HepG2 (cell line): ENCODE data around the gene SLC4A5. TPM values are rescaled to one million over a fixed set of nuclear protein-coding genes. Genes with fewer than 3 reads are reported as not detected.

Source experiments
- KDM6A ChIP-seq: IDR thresholded peaks from 2 replicates; pipeline ENCODE4 v1.6.1; 2016; ENCODE audit warnings: low read depth
- KLF9 ChIP-seq: IDR thresholded peaks from 2 replicates; pipeline ENCODE4 v1.6.1; 2016; ENCODE audit warnings: low read depth
- MYNN ChIP-seq: sonication (generic); formaldehyde crosslinking; IDR thresholded peaks from 2 replicates; pipeline ENCODE4 v1.4.0; 2020; ENCODE audit warnings: mild to moderate bottlenecking, low read depth, missing genetic modification reagents
- NAIF1 ChIP-seq: sonication (generic); formaldehyde crosslinking; IDR thresholded peaks from 2 replicates; pipeline ENCODE4 v1.5.0; 2020; ENCODE audit warnings: mild to moderate bottlenecking, missing genetic modification reagents, borderline replicate concordance
- NFYC ChIP-seq: IDR thresholded peaks from 2 replicates; pipeline ENCODE4 v1.6.1; 2016; ENCODE audit warnings: missing genetic modification reagents, missing compliant biosample characterization
- RFX1 ChIP-seq: fragments of 450-650 bp; IDR thresholded peaks from 2 replicates; pipeline ENCODE4 v1.6.1; 2017
- TBX3 ChIP-seq: fragments of 450-650 bp; IDR thresholded peaks from 2 replicates; pipeline ENCODE4 v1.6.1; 2017; ENCODE audit warnings: antibody characterized with exemption, mild to moderate bottlenecking, inconsistent platforms, borderline replicate concordance
- U2AF2 ChIP-seq: fragments of 200-400 bp; formaldehyde crosslinking; IDR thresholded peaks from 2 replicates; pipeline ENCODE4 v1.6.1; 2017; ENCODE audit warnings: low read depth, mild to moderate bottlenecking, low read length
- ZNF124 ChIP-seq: sonication (generic); formaldehyde crosslinking; IDR thresholded peaks from 2 replicates; pipeline ENCODE4 v1.4.0; 2020; ENCODE audit warnings: missing genetic modification reagents
- ZNF138 ChIP-seq: sonication (generic); formaldehyde crosslinking; IDR thresholded peaks from 2 replicates; pipeline ENCODE4 v1.5.0; 2020; ENCODE audit warnings: mild to moderate bottlenecking, low read depth, missing genetic modification reagents
- ZNF234 ChIP-seq: sonication (generic); formaldehyde crosslinking; conservative IDR thresholded peaks from 2 replicates; pipeline ENCODE4 v1.5.1; 2020; ENCODE audit warnings: mild to moderate bottlenecking, missing genetic modification reagents
- ZNF274 ChIP-seq: sonication (generic); formaldehyde crosslinking; IDR thresholded peaks from 2 replicates; pipeline ENCODE4 v1.5.1; 2020; ENCODE audit warnings: mild to moderate bottlenecking, missing genetic modification reagents
- ZNF335 ChIP-seq: sonication (generic); formaldehyde crosslinking; IDR thresholded peaks from 2 replicates; pipeline ENCODE4 v1.4.0; 2020; ENCODE audit warnings: missing genetic modification reagents
- ZNF367 ChIP-seq: sonication (generic); formaldehyde crosslinking; IDR thresholded peaks from 2 replicates; pipeline ENCODE4 v1.4.0; 2020; ENCODE audit warnings: missing genetic modification reagents, borderline replicate concordance
- ZNF431 ChIP-seq: sonication (generic); formaldehyde crosslinking; IDR thresholded peaks from 2 replicates; pipeline ENCODE4 v1.9.0; 2022; ENCODE audit warnings: missing genetic modification reagents, low read depth, mild to moderate bottlenecking, borderline replicate concordance
- ZNF496 ChIP-seq: sonication (generic); formaldehyde crosslinking; IDR thresholded peaks from 2 replicates; pipeline ENCODE4 v1.8.1; 2023; ENCODE audit warnings: mild to moderate bottlenecking, moderate library complexity, missing genetic modification reagents; ENCODE audit not compliant: insufficient replicate concordance
- ZNF713 ChIP-seq: sonication (generic); formaldehyde crosslinking; IDR thresholded peaks from 2 replicates; pipeline ENCODE4 v1.4.0; 2020; ENCODE audit warnings: mild to moderate bottlenecking, missing genetic modification reagents
- ZNF773 ChIP-seq: sonication (generic); formaldehyde crosslinking; IDR thresholded peaks from 2 replicates; pipeline ENCODE4 v1.4.0; 2020; ENCODE audit warnings: missing genetic modification reagents, borderline replicate concordance
- polyA plus RNA-seq, 8 experiments: library from polyadenylated mRNA; depleted of rRNA in 3 of 8; stranded (reverse) in 7 of 8; unstranded in 1 of 8; fragments of >200 nt; fragmentation: Illumina TruSeq in 4 of 8; extraction: Trizol in 4 of 8; gene quantifications; 2 replicates each; pipeline versions ENCODE4 v1.2.1 to v1.2.3, GENCODE V29; 2011 to 2016; ENCODE audit warnings: low read depth in 4 of 8, missing spikeins in 1 of 8, mixed read lengths in 1 of 8; ENCODE audit not compliant: insufficient read depth in 1 of 8
- total RNA-seq, 5 experiments: library from RNA; depleted of rRNA; stranded (reverse); fragments of >200 nt; fragmentation: Illumina TruSeq; extraction: Trizol; gene quantifications; 2 replicates each; pipeline ENCODE4 v1.2.3, GENCODE V29; 2016; ENCODE audit warnings: low read depth in 1 of 5
- TF ChIP-seq, protein P1 (sequence below): sonication (generic); formaldehyde crosslinking; IDR thresholded peaks from 2 replicates; pipeline ENCODE4 v1.4.0; 2020; ENCODE audit warnings: missing genetic modification reagents, low read depth, mild to moderate bottlenecking, borderline replicate concordance
- TF ChIP-seq, protein P2 (sequence below): sonication (generic); formaldehyde crosslinking; IDR thresholded peaks from 2 replicates; pipeline ENCODE4 v1.4.0; 2020; ENCODE audit warnings: mild to moderate bottlenecking, missing genetic modification reagents
- TF ChIP-seq, protein P3 (sequence below): sonication (generic); formaldehyde crosslinking; conservative IDR thresholded peaks from 2 replicates; pipeline ENCODE4 v1.4.0; 2020; ENCODE audit warnings: missing genetic modification reagents
- TF ChIP-seq, protein P4 (sequence below): sonication (generic); formaldehyde crosslinking; IDR thresholded peaks from 2 replicates; pipeline ENCODE4; 2020; ENCODE audit warnings: missing genetic modification reagents, mild to moderate bottlenecking, borderline replicate concordance

SLC4A5 gene
- total and polyA plus RNA-seq, 2 of the 13 experiments (the other 11 are each of a cell fraction or from before 2014, with no cell fraction given), result 0.50 TPM; not detected in 1

DNA sequence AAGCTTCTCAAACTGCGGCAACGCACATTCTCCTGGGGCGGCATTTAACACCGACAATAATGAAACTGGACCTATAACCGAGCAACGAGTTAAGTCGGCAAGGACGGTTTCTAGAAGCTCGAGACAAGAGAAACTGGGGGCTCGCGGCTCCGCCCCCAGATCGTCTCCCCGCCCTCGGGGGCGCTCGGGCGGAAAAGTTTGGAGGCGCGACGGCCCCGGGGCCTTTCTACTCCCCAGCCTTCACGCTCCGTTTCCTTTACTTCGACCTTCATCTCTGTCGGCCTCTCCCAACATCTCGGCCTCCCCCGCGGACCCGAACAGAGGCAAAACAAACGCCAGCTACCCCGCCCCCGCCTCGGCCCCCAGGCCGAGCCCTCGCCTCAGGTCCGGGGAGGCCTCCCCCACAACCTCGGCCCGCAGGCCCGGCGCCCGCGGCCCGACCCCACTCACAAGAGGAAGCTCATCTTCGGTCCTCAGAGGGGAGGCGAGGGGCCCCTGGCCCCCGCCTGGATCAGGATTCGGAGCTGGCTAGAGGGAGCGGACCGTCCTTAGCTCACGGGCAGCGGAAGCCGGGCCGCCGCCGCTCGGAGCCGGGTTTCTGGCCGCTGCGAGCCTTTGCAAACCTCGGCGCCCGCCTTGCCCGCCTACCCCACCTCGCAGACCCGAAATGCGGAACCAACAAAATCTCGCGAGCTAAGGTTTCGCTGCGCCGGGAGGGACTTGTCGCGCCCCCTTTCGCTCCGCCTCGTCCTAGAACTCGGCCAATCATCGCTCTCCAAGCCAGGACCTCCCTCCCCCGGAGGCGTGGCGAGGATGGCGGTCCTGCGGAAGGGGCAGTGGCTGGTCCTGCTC is 164.8 kb downstream of the SLC4A5 start, which contains the start of gene MOB1A (continued):
- TF ChIP-seq, protein P1, sequence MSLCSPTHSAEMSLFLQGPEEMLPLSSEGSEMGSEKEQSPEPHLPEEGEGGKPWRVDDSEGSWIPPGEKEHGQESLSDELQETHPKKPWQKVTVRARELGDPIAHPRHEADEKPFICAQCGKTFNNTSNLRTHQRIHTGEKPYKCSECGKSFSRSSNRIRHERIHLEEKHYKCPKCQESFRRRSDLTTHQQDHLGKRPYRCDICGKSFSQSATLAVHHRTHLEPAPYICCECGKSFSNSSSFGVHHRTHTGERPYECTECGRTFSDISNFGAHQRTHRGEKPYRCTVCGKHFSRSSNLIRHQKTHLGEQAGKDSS (CRISPR knock-in tag), result peak; percentile 60; the same call in 1 of the 2 replicates
- 0 out of 2 replicates have a peak, but pooled peaks have one; percentile 55 for TF ChIP-seq KLF9 (CRISPR knock-in tag)
- no peak for TF ChIP-seq ZNF713 (CRISPR knock-in tag)
- TF ChIP-seq KDM6A, result no peak
- 0 out of 2 replicates have a peak, but pooled peaks have one; percentile 26 for TF ChIP-seq ZNF335 (CRISPR knock-in tag)
- no peak for TF ChIP-seq TBX3
- no peak for TF ChIP-seq ZNF124 (CRISPR knock-in tag)
- no peak for TF ChIP-seq ZNF773 (CRISPR knock-in tag)
- TF ChIP-seq RFX1, result no peak
- no peak for TF ChIP-seq ZNF431 (CRISPR knock-in tag)
- no peak; the same call in 1 of the 2 replicates for TF ChIP-seq ZNF274
- no peak for TF ChIP-seq ZNF234 (CRISPR knock-in tag)
- TF ChIP-seq NAIF1, result no peak
- TF ChIP-seq ZNF138 (CRISPR knock-in tag), result no peak
- TF ChIP-seq MYNN (CRISPR knock-in tag), result peak; percentile 52; the same call in 1 of the 2 replicates
- TF ChIP-seq, protein P2, sequence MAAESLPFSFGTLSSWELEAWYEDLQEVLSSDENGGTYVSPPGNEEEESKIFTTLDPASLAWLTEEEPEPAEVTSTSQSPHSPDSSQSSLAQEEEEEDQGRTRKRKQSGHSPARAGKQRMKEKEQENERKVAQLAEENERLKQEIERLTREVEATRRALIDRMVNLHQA (CRISPR knock-in tag), result no peak
- TF ChIP-seq, protein P3, sequence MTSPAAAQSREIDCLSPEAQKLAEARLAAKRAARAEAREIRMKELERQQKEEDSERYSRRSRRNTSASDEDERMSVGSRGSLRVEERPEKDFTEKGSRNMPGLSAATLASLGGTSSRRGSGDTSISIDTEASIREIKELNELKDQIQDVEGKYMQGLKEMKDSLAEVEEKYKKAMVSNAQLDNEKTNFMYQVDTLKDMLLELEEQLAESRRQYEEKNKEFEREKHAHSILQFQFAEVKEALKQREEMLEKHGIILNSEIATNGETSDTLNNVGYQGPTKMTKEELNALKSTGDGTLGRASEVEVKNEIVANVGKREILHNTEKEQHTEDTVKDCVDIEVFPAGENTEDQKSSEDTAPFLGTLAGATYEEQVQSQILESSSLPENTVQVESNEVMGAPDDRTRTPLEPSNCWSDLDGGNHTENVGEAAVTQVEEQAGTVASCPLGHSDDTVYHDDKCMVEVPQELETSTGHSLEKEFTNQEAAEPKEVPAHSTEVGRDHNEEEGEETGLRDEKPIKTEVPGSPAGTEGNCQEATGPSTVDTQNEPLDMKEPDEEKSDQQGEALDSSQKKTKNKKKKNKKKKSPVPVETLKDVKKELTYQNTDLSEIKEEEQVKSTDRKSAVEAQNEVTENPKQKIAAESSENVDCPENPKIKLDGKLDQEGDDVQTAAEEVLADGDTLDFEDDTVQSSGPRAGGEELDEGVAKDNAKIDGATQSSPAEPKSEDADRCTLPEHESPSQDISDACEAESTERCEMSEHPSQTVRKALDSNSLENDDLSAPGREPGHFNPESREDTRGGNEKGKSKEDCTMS, result no peak
- TF ChIP-seq, protein P4, sequence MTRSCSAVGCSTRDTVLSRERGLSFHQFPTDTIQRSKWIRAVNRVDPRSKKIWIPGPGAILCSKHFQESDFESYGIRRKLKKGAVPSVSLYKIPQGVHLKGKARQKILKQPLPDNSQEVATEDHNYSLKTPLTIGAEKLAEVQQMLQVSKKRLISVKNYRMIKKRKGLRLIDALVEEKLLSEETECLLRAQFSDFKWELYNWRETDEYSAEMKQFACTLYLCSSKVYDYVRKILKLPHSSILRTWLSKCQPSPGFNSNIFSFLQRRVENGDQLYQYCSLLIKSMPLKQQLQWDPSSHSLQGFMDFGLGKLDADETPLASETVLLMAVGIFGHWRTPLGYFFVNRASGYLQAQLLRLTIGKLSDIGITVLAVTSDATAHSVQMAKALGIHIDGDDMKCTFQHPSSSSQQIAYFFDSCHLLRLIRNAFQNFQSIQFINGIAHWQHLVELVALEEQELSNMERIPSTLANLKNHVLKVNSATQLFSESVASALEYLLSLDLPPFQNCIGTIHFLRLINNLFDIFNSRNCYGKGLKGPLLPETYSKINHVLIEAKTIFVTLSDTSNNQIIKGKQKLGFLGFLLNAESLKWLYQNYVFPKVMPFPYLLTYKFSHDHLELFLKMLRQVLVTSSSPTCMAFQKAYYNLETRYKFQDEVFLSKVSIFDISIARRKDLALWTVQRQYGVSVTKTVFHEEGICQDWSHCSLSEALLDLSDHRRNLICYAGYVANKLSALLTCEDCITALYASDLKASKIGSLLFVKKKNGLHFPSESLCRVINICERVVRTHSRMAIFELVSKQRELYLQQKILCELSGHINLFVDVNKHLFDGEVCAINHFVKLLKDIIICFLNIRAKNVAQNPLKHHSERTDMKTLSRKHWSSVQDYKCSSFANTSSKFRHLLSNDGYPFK (CRISPR knock-in tag), result peak; percentile 69; the same call in 1 of the 2 replicates
- 0 out of 2 replicates have a peak, but pooled peaks have one; percentile 9 for TF ChIP-seq ZNF367 (CRISPR knock-in tag)
- TF ChIP-seq U2AF2, result no peak
- peak; percentile 79 for TF ChIP-seq NFYC (CRISPR knock-in tag)
- no peak for TF ChIP-seq ZNF496 (CRISPR knock-in tag)
